Activated gamma-delta T cell treated with anti-CD3 and anti-CD28 coated beads, Interleukin-2, amount 50 U/mL, for 16 hours (primary cell): Measurements from ENCODE around the gene HYDIN.
A peak's percentile ranks its signal among the peaks of the same experiment; 100 is the strongest.

Experiments used
- DNase-seq: peaks from one replicate; pipeline ENCODE4 v3.0.0-alpha.2; 2020; ENCODE audit warnings: low read depth

HYDIN gene

DNA sequence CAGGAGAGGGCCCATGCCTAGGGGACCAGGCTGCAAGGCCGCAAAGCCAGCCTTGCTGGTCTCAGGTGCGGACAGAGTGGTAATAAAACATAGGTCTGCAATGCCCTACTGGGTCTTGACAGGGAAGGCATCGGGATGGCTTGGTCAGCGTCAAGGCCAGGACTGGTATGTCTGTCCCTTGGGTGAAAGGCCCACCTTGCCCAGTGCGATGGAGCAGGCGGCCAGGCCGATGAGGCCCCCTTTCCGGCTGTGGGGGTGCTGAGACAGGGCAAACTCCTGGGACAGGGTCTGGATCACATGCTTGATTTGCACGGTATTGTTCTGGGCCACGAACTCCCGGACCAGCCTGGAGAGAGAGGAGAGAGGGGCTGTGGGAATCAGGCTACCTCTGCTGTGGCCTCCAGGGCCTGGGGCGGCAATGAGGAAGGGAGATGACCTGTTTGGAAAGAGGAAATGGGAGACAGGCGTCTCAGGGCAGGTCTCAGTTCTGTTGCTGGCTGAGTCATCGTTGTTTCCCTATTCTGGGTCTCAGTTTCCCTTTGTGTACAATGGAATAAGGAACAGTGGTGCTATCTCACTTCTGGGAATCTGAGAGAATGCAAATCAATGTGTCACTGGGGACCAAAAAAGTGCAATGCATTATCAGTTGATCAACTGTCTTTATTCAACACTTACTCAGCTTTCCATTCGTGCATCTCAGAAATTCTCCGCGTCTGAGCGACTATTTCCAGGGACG lies 444.3 kb downstream of the HYDIN start:
- no peak for DNase-seq

- no peak for DNase-seq
Observed at GRCh38 chr16:70784692-70785555, 445.6 kb downstream of the HYDIN start.

DNA sequence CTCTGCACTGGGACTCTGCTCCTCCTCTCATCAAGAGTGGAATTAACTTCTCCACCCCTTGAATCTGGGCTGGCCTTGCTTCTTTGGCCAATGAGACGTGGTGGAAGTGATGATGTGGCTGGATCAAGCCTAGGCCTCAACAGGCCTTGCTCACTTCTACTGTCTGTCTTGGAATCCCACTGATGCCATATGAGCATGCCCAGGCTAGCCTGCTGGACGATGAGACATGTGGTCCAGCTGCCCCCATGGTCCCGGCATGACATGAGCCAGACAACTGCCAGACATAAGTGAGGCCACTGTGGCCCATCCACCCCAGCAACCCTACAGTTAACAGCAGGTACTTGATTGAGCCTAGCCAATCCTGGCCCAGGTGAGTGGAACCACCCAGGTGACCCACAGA lies 448.3 kb downstream of the HYDIN start:
- no peak for DNase-seq

- DNase-seq = no peak
Observed at GRCh38 chr16:70781800-70782199, 448.7 kb downstream of the HYDIN start.

GRCh38 chr16:70780546-70780945 lies 450.0 kb downstream of the HYDIN start:
- no peak for DNase-seq

- DNase-seq = no peak
Observed at GRCh38 chr16:70779361-70779760, 451.2 kb downstream of the HYDIN start.

- DNase-seq = no peak
Observed at GRCh38 chr16:70778901-70779309, 451.6 kb downstream of the HYDIN start.

DNA sequence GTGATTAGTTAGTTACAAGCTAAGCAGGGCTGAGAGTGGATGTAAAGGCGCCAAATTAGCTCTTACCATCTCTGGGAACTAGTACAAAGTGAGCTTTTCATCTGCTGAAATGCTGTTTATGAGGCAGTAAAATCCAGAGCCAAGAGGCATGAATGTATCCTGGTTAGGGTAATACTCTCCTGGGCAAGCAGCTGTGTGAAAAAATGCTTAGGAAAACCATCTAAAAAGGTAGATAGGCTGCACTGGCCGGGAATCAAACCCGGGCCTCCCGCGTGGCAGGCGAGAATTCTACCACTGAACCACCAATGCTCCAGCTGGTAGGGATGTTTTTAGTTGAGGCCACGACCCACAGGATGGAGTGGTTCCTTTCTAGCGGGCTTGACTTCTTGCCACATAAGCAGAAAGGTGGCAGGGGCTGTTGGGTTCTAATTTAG lies 452.5 kb downstream of the HYDIN start:
- DNase-seq = no peak

DNA sequence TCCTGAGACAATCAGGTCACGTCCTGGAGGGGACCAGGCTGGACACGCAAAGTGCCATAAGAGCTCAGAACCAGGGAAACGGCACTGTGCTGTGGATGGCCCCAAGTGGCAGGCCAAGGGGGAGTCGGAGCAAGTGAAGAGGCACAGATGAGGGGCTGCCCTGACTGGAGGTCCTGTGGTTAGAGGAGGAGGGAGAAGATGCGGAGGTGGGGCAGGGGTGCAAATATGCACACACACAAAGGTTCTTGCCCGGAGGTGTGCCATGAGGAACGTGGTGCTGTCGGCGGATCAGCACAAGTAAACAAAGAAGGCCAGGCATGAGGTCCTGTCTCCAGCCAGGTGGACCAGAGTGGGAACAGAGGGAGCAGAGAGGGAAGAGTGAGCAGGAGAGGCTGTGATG lies 453.0 kb downstream of the HYDIN start:
- no peak for DNase-seq

DNA sequence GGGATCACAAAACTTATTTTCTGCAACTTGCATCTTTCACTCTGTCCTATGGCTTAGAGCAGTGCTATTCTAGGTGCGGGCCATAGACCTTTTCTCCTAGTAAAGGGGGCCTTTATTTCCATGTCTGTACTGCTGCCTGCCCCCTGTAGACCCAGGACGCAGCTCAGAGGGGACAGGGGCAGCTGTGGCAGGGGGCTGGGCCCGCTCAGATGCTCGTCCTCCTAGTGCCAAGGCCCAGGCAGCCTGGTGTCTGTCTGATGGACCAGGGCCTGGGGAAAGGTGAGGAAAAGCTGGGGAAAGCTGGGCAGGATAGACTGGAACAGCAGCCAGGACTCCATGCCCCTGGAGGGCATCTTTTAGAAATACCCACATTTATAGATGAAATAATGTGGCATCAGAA lies 455.1 kb downstream of the HYDIN start:
- DNase-seq = no peak

GRCh38 chr16:70774261-70774660 lies 456.3 kb downstream of the HYDIN start:
- no peak for DNase-seq

GRCh38 chr16:70772493-70772892 lies 458.0 kb downstream of the HYDIN start:
- DNase-seq = no peak

- peak; percentile 26 for DNase-seq
Observed at GRCh38 chr16:70770626-70771552, 459.6 kb downstream of the HYDIN start.

DNA sequence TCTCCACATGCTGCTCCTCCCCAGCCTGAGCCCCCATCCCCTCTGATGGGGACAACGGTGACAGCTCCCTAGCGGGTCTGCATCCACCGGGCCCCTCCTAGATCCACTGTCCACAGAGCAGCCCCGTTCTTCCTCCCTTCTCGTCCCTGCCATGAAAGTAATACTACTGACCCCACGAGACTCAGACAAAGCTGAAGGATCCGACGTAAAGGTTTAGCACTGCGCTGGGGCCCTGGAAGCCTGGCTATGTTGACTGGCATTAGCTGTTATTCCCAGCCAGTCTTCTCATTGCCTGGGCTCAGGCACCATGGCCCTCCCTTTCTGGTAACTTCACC lies 460.3 kb downstream of the HYDIN start:
- DNase-seq = no peak

DNA sequence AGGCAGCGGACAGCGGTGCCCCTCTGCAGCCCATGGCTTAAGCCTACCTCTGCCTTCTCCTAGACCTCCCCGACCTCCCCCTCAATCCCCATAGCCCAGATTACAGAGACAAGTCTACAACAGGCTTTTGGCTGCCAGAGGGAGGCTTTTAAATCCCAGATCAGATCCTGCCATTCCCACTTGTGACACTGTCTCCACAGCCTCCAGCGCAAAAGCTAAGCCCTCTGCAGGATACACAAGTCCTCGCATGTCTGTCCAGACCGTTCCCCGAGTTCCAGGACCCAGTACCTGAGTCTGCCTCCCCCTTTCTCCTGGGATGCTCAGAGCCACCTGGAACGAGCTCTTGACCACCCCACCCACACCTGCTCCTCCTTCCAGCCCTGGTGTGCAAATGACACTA lies 460.8 kb downstream of the HYDIN start:
- no peak for DNase-seq

GRCh38 chr16:70769131-70769530 lies 461.4 kb downstream of the HYDIN start:
- no peak for DNase-seq

DNA sequence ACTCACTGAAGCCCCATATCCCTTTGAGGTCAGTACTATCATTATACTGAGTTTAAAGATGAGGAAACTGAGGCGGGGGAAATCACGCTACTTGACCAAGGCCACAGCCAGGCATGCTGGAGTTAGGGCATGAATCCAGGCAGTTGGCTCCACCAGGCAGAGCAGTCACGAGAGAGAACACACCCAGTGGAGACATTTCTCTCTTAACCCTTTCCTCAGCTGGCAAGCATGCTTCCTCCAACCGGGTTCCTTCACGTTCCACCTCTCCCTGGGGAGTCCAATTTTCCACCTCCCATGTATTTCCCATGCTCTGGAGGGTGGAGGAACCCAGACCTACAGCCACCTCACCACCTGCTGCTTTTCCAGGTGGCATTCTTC lies 462.3 kb downstream of the HYDIN start:
- DNase-seq = no peak

- DNase-seq = no peak
Observed at GRCh38 chr16:70767377-70768202, 462.9 kb downstream of the HYDIN start.

- no peak for DNase-seq
Observed at GRCh38 chr16:70766658-70767057, 463.9 kb downstream of the HYDIN start.

- no peak for DNase-seq
Observed at GRCh38 chr16:70766176-70766575, 464.3 kb downstream of the HYDIN start.

DNA sequence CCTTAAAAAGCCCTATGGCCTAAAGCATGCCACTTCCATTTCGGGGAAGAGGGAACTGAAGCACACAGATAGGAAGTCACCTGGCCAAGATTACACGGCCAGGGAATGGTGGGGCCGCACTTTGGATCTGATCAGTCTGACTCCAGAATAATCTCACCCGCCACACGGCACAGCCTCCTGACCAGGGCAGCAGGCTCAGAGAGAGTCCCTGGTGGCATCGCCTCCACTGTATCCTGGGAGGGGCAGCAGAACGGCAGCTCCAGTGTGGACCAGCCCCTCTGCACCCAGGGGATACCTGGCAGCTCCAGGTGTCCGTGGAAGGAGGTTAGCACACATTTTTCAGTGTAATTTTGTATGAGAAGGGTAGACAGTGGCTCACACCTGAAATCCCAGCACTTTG lies 465.0 kb downstream of the HYDIN start:
- no peak for DNase-seq

DNA sequence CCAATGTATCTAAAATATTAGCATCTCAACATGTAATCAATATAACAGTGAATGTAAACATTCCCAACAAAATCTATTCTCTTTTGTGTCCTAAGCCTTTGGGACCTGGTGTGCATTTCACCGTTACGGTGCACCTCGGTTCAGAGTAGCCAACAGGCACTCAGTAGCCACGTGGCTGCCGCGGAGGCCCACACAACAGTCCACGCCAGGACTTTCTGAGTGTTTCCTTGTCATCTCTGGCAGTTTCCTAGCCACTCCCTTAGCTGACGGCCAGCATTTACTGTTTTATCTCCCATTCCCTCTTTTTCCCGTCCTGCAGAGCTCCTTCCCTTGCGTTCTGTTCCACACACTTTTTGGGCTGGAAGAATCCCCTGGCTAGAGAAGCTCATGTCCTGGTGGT lies 465.9 kb downstream of the HYDIN start:
- no peak for DNase-seq
